CD4-positive, alpha-beta T cell treated with Interleukin-6 for 4 hours (primary cell): ENCODE results near the gene HPN.
"Not testable (repeated sequence)": the region's sequence is repeated elsewhere in the genome, so short reads cannot be mapped to it uniquely, and the experiment has no call there.

Experiments
- DNase-seq: peaks from one replicate; pipeline ENCODE4 v3.0.0-alpha.2; 2020; ENCODE audit warnings: mixed read lengths

The HPN gene

GRCh38 chr19:35028600-35028885 lies 13.0 kb upstream of the HPN start:
- not testable (repeated sequence) for DNase-seq

- DNase-seq = not testable (repeated sequence)
These were observed 12.2 kb upstream of the HPN start for GRCh38 chr19:35029275-35029736.

- DNase-seq = no peak
These were observed 11.7 kb upstream of the HPN start for GRCh38 chr19:35029737-35030256.

GRCh38 chr19:35030257-35031071 lies 11.1 kb upstream of the HPN start, which contains the start of gene SCN1B:
Gene SCN1B (plus strand): TSS chr19:35030470. CDS start chr19:35030821, 351 bp downstream.
- DNase-seq = peak; percentile 78

GRCh38 chr19:35031072-35031881 lies 10.2 kb upstream of the HPN start:
- no peak for DNase-seq

GRCh38 chr19:35032356-35032865 lies 9.1 kb upstream of the HPN start:
- no peak for DNase-seq

- DNase-seq = no peak
These were observed 8.2 kb upstream of the HPN start for GRCh38 chr19:35033067-35034004.

GRCh38 chr19:35034005-35034502 lies 7.5 kb upstream of the HPN start:
- DNase-seq = no peak

GRCh38 chr19:35034588-35035382 lies 6.7 kb upstream of the HPN start:
- DNase-seq = no peak

GRCh38 chr19:35037716-35038622 lies 3.6 kb upstream of the HPN start:
- no peak for DNase-seq

- DNase-seq = no peak
These were observed 2.7 kb upstream of the HPN start for GRCh38 chr19:35038623-35039512.

GRCh38 chr19:35039881-35040825 lies 1.4 kb upstream of the HPN start:
- DNase-seq = peak; percentile 31

- DNase-seq = peak; percentile 60
These were observed 534 bp upstream of the HPN start for GRCh38 chr19:35040826-35041547.

GRCh38 chr19:35042056-35042730 lies 672 bp downstream of the HPN start:
- DNase-seq = no peak

GRCh38 chr19:35042954-35043604 lies 1.6 kb downstream of the HPN start:
- DNase-seq = no peak

- DNase-seq = no peak
These were observed 2.4 kb downstream of the HPN start for GRCh38 chr19:35043906-35044305.
